Immature natural killer cell (primary cell): ENCODE measurements around the gene CD72. TPM values are rescaled to one million over a fixed set of nuclear protein-coding genes. Genes with fewer than 3 reads are reported as not detected.
"Not testable (repeated sequence)": the region's sequence is repeated elsewhere in the genome, so short reads cannot be mapped to it uniquely, and the experiment has no call there.

Source experiments
- DNase-seq, 3 donors: peaks; one replicate each; pipeline ENCODE4 v3.0.0; 2022; ENCODE audit warnings: mixed read lengths in 1 of 3
- H3K27ac Mint-ChIP-seq, 6 donors: one replicate each; pipeline ENCODE4 v1.8.0; 2020; ENCODE audit warnings: mixed read lengths in 6 of 6, mild to moderate bottlenecking in 5 of 6, inconsistent platforms in 4 of 6, moderate library complexity in 3 of 6
- H3K27me3 Mint-ChIP-seq, 3 donors: one replicate each; pipeline ENCODE4 v1.8.0; 2020 to 2021; ENCODE audit warnings: low read depth in 3 of 3, mild to moderate bottlenecking in 3 of 3, mixed read lengths in 3 of 3, moderate library complexity in 3 of 3, inconsistent platforms in 1 of 3
- H3K36me3 Mint-ChIP-seq, 3 donors: one replicate each; pipeline ENCODE4 v1.8.0; 2020; ENCODE audit warnings: mixed read lengths in 3 of 3, inconsistent platforms in 2 of 3, mild to moderate bottlenecking in 2 of 3
- H3K4me1 Mint-ChIP-seq, 2 donors: one replicate each; pipeline ENCODE4 v1.8.0; 2020; ENCODE audit warnings: inconsistent platforms in 2 of 2, mild to moderate bottlenecking in 2 of 2, mixed read lengths in 2 of 2, moderate library complexity in 1 of 2
- H3K4me3 Mint-ChIP-seq, 5 donors: one replicate each; pipeline ENCODE4 v1.8.0; 2020; ENCODE audit warnings: mild to moderate bottlenecking in 5 of 5, mixed read lengths in 5 of 5, inconsistent platforms in 3 of 5, moderate library complexity in 3 of 5
- H3K9me3 Mint-ChIP-seq, 6 donors: one replicate each; pipeline ENCODE4 v1.8.0; 2020; ENCODE audit warnings: mild to moderate bottlenecking in 6 of 6, mixed read lengths in 6 of 6, inconsistent platforms in 4 of 6, moderate library complexity in 3 of 6
- polyA plus RNA-seq, 3 donors: library from polyadenylated mRNA; unstranded; fragments of 300-500 nt; fragmentation: Illumina TruSeq; gene quantifications; one replicate each; pipeline ENCODE4 v1.2.3, GENCODE V29; 2021

The CD72 gene
- polyA plus RNA-seq, 3 donors from 2014 or later: 6.2 to 18.4 (median 10.1) TPM

DNA sequence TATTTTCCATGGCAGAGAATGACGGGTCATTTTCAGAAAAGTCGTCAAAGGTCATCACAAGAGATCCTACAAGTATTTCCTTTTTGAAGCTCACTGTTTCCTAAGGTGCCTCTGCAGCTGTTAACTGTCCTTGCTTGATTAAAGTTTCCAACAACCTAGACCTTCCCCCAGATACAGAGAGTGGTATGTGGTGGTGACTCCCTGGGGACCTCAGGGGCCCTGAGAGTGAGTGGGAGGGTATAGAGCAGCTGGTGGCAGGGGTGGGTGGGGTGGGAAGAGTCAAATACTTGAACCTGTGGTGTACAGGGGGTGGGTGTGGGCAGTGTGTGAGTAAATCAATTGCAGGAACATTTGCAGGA lies 1.6 kb upstream of the CD72 start:
- no peaks in the 10 kb centered on the region for H3K9me3 Mint-ChIP-seq
- peaks cover 0 to 2% (median 0%) of the 10 kb centered on the region in 3 donors for H3K36me3 Mint-ChIP-seq
- no peak for DNase-seq
- peak overlapping the region; percentile 92 to 100 (median 99) for H3K27ac Mint-ChIP-seq
- peaks cover 66 to 73% of the 10 kb centered on the region in 2 donors for H3K4me1 Mint-ChIP-seq
- H3K27me3 Mint-ChIP-seq: peaks cover 8 to 26% (median 25%) of the 10 kb centered on the region in 3 donors
- H3K4me3 Mint-ChIP-seq: peak overlapping the region; percentile 89 to 93 (median 90)

DNA sequence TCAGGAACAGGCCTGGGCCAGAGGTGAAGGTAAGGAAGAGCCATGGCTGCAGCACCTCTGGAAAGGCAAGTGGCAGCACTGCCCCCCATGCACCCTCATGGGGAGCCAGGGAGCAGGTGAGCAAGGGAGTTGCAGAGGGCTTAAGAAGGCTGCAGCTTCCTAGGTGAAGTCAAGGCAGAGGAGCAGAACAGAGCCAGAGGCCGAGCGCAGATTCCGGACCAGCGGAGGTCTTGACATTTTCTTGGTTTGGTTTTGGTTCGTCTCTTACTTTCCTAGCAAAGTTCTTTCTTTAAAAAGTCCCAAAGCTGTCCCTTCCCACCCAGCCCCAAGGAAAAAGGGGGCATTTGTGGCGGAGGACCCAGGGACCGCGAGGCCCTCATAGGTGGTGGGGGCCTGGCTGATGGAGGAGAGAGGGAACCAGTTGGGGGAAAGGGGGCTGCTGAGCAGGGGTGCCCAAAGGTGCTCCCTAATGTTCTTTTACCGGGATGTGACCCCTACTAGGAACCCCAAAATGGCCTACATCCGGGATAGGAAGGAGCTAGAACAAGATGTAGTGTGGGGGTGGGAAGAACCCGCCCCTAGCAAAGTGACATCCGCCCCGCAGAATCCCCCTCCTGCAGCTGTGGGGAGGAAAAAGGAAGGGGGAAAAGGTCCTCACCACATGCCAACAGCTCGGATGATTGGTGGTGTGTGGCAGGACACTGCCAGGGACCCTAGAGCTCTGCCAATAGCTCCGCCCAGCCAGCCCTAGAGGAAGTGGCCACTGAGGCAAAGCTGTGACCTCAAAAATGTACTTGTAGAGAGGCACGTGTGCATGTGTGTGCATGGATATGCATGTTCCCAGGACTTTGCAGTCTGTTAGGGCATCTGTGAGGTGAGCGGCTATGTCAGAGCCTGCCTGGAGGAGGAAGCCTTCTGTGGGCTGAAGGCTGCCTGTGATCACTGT lies 914 bp upstream of the CD72 start:
- peak overlapping the region; percentile 92 to 100 (median 99) for H3K27ac Mint-ChIP-seq
- peak; percentile 86 to 89 (median 87) for DNase-seq
- H3K36me3 Mint-ChIP-seq: peaks cover 0 to 8% (median 0%) of the 10 kb centered on the region in 3 donors
- H3K9me3 Mint-ChIP-seq: no peaks in the 10 kb centered on the region
- H3K4me3 Mint-ChIP-seq: peak overlapping the region; percentile 89 to 93 (median 90)
- H3K4me1 Mint-ChIP-seq: peaks cover 68 to 71% of the 10 kb centered on the region in 2 donors
- peaks cover 8 to 26% (median 25%) of the 10 kb centered on the region in 3 donors for H3K27me3 Mint-ChIP-seq

DNA sequence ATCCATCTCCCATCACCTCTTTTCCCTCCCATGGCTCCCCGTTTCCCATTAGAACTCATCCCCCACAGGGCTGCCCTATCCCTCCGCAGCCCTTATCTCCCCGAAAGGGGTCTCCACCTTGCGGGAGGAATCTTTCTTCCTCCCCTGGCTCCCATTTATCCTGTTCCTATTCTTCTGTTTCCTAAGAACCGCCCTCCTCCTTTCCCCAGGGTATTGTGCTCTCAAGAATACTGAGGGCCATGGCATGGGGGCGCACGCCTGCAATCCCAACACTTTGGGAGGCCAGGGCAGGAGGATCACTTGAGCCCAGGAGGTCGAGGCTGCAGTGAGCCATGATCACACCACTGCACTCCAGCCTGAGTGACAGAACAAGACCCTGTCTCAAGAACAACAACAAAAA lies 665 bp downstream of the CD72 start:
- Mint-ChIP-seq H3K4me3 (peak overlapping the region; percentile 89 to 93 (median 90)), H3K4me1 (peaks cover 68 to 71% of the 10 kb centered on the region in 2 donors), H3K27me3 (peaks cover 8 to 26% (median 24%) of the 10 kb centered on the region in 3 donors), H3K36me3 (peaks cover 0 to 9% (median 1%) of the 10 kb centered on the region in 3 donors), H3K9me3 (peaks cover 0 to 2% (median 0%) of the 10 kb centered on the region in 6 donors), H3K27ac (peak overlapping the region; percentile 92 to 100 (median 99))
- DNase-seq: no peak

DNA sequence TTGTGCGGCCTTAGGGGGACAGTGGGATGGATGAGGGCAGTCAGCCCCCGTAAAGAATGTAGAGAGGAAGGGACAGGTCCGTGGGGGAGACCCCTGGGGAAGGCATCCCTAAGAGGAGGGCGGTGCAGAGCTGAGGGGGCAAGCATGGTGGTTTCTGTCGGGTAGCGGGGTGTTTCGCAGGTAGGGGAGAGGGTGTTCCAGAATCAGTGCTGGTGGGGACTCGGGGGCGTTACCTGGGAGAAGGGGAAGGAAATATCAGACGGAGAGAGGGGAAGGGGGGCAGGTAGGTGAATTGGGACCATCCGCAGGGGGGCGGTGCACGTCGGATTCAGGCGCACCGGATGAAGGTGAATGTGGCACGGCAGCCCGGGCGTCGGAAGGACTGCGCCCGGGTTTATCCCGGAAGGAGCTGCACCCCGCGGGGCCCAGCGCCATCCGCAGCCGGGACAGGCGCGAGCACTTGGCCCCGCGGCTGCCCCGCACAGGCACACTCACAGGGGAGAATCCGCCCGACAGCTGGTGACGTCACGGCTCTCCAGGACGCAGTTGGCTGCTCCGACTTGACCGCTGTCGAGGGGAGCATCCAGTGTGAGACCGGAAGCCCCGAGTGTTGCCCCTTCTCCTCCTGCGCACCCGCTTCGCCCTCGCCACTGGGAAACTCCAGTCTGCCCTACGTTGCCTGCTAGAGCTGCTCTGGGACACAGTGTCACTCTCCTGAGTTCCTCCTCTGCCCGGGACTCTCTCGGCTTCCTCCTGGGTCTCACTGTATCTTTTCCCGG lies 1.3 kb downstream of the CD72 start:
- Mint-ChIP-seq H3K27ac (peak overlapping the region; percentile 92 to 100 (median 99)), H3K36me3 (peaks cover 0 to 9% (median 3%) of the 10 kb centered on the region in 3 donors), H3K27me3 (peaks cover 8 to 26% (median 24%) of the 10 kb centered on the region in 3 donors), H3K9me3 (peaks cover 0 to 2% (median 0%) of the 10 kb centered on the region in 6 donors), H3K4me3 (peak overlapping the region; percentile 89 to 93 (median 90)), H3K4me1 (peaks cover 68% of the 10 kb centered on the region in 2 donors)
- DNase-seq: peak; percentile 86 to 90 (median 88)

DNA sequence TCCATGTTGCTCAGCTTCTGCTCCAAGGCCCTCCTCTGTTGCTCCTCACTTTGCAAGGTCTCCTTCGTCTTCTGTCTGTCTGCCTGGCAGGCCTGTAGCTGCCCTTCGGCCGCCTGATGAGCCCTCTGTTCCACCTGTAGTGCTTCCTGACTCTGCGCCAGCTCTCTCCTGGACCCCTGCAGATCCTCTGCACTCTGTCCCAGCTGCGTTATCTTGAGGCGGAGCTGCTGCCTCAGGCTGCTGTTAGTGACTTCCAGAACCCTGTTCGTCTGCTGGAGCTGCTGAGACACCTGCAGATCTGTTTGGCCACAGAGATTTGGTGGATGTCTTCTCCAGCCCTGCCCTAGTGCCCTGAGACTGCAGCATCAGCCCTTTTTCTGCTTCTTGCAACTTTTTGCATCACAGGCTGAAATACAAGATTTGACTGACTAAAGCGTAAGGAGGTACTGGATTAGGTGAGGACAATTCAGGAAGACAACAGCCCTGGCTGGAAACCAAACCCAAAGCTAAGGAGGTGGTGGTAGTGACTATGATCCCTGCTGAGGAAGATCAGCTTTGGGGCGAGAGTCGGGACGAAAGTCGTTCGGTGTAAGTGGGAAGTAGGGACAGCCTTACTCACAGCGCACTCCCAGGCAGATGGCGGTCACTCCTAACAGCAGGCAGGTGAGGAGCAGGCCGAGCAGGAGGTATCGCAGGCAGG lies 2.1 kb downstream of the CD72 start:
- Mint-ChIP-seq H3K4me1 (peaks cover 67 to 68% of the 10 kb centered on the region in 2 donors), H3K36me3 (peaks cover 0 to 17% (median 9%) of the 10 kb centered on the region in 3 donors), H3K27me3 (peaks cover 8 to 26% (median 24%) of the 10 kb centered on the region in 3 donors), H3K27ac (peak overlapping the region; percentile 92 to 100 (median 99)), H3K4me3 (peak overlapping the region; percentile 89 to 93 (median 90)), H3K9me3 (peaks cover 0 to 2% (median 0%) of the 10 kb centered on the region in 6 donors)
- no peak for DNase-seq

DNA sequence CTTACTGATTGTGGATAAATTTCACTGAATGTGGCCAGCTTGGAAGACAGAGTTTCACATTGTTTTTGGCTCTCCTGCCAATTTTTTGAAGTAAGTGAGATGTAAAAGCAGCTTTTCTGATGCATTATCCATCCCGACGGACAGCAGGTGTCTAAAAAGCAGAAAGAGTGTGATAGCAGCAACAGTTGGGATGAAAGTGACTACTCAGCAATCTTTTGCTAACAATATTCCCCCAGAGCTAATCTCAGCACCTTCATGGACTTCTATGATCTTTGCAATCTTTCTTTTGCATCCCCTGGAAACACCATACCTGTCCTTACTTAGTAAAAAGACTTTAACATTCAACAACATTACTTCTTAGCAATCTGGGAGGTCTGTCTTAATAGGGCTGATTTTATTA lies 5.4 kb downstream of the CD72 start:
- Mint-ChIP-seq H3K27ac (peak overlapping the region in 4 of 6 donors; percentile 3 to 9 (median 8)), H3K4me1 (peaks cover 43 to 49% of the 10 kb centered on the region in 2 donors), H3K4me3 (no peak overlapping the region), H3K27me3 (peaks cover 6 to 17% (median 14%) of the 10 kb centered on the region in 3 donors), H3K36me3 (peaks cover under 1 to 17% (median 10%) of the 10 kb centered on the region in 3 donors), H3K9me3 (peaks cover 0 to 3% (median 0%) of the 10 kb centered on the region in 6 donors)
- DNase-seq: no peak

DNA sequence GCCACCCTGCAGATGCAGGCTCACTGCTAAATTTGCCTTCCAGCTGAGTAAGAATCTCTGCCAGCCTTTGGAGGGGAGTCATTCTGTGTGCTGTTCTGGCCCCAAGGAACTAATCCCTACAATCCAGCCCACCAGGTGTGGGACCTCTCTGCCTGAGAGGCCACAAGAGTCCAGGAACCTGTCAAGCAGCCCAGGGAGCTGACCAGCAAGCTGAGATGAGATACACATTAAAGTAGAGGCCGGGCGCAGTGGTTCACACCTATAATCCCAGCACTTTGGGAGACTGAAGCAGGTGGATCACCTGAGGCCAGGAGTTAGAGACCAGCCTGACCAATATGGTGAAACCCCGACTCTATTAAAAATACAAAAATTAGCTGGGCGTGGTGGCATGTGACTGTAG lies 6.1 kb downstream of the CD72 start:
- peaks cover 6 to 17% (median 17%) of the 10 kb centered on the region in 3 donors for H3K36me3 Mint-ChIP-seq
- H3K9me3 Mint-ChIP-seq, H3K27me3 Mint-ChIP-seq, DNase-seq, H3K4me3 Mint-ChIP-seq: not testable (repeated sequence)
- H3K27ac Mint-ChIP-seq: peak overlapping the region in 1 of 6 donors; percentile 36
- H3K4me1 Mint-ChIP-seq: peaks cover 43 to 49% of the 10 kb centered on the region in 2 donors

DNA sequence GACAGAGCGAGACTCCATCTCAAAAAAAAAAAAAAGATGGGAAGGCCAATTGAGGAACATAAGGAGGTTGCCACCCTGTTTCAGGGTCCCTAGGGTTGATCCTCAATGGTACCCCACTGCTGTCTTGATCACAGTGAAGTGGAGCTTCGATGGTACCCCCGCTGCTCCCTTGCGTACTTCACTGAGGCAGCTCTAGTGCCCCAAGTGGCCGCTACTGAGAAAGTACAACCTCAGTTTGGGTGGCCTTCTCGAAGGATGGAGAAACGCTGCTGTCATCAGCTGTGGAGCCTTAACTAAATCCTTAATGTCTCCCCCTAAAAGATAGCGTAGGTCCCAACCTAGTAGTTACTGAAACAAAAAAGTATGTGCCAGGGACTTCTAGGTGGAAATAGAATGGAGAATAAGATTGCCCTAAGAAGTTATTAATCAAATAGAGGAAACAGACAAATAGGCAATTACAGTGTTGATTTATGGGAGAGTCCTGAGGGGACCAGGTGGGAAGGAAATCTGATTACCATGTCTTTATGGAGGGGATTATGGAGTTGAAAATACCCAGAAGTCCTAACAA lies 6.9 kb downstream of the CD72 start:
- Mint-ChIP-seq H3K9me3 (peaks cover 0 to 3% (median 0%) of the 10 kb centered on the region in 6 donors), H3K36me3 (peaks cover 7 to 20% (median 17%) of the 10 kb centered on the region in 3 donors), H3K4me1 (peaks cover 43 to 49% of the 10 kb centered on the region in 2 donors), H3K27me3 (peaks cover 1 to 5% (median 4%) of the 10 kb centered on the region in 3 donors), H3K27ac (peak overlapping the region; percentile 37 to 80 (median 54)), H3K4me3 (no peak overlapping the region)
- DNase-seq: peak; percentile 46 to 54 (median 46)

DNA sequence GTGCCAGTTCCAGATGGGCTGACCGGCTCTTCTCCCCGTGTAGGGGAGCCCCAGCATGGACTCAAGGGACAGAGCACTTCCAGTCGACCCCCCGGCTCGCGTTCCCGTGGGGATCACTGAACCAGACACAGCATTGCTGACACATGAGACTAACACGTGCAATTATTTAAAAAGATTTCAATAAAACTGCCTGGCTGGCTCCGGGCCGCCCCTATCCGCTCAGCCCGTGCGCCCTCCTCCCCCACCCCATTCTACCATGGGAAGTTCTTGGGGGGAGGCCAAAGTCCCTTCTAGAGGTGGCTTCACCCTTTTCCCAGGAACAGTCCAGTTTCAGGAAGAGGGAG lies 8.4 kb downstream of the CD72 start:
- peaks cover 37 to 40% of the 10 kb centered on the region in 2 donors for H3K4me1 Mint-ChIP-seq
- H3K36me3 Mint-ChIP-seq: peaks cover 7 to 20% (median 15%) of the 10 kb centered on the region in 3 donors
- peaks cover 0 to 4% (median 2%) of the 10 kb centered on the region in 3 donors for H3K27me3 Mint-ChIP-seq
- H3K9me3 Mint-ChIP-seq: peaks cover 0 to 3% (median 0%) of the 10 kb centered on the region in 6 donors
- no peak overlapping the region for H3K4me3 Mint-ChIP-seq
- no peak overlapping the region for H3K27ac Mint-ChIP-seq
- no peak for DNase-seq

DNA sequence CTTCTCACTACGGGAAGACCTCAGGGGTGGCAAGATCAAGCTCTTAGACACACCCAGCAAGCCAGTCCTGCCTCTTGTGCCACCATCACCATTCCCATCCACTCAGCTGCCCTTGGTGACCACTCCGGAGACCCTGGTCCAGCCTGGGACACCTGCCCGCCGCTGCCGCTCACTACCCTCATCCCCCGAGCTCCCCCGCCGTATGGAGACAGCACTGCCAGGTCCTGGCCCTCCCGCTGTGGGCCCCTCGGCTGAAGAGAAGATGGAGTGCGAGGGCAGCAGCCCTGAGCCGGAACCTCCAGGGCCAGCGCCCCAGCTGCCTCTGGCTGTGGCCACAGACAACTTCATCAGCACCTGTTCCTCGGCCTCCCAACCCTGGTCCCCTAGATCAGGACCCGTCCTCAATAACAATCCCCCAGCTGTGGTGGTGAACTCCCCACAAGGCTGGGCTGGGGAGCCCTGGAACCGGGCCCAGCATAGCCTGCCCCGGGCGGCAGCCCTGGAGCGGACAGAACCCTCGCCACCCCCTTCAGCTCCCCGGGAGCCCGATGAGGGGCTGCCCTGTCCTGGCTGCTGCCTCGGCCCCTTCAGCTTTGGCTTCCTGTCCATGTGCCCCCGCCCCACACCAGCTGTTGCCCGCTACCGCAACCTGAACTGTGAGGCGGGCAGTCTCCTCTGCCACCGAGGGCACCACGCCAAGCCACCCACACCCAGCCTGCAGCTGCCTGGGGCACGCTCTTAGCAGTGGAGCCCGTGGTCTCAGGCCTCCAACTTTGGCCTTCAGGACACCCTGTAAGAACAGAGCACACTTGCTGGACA lies 9.0 kb downstream of the CD72 start:
- Mint-ChIP-seq H3K36me3 (peaks cover 7 to 20% (median 9%) of the 10 kb centered on the region in 3 donors), H3K27ac (no peak overlapping the region), H3K9me3 (peaks cover 0 to 3% (median 0%) of the 10 kb centered on the region in 6 donors), H3K4me3 (peak overlapping the region in 1 of 5 donors; percentile 27), H3K27me3 (peaks cover under 1 to 8% (median 7%) of the 10 kb centered on the region in 3 donors), H3K4me1 (peaks cover 40 to 42% of the 10 kb centered on the region in 2 donors)
- DNase-seq: no peak

DNA sequence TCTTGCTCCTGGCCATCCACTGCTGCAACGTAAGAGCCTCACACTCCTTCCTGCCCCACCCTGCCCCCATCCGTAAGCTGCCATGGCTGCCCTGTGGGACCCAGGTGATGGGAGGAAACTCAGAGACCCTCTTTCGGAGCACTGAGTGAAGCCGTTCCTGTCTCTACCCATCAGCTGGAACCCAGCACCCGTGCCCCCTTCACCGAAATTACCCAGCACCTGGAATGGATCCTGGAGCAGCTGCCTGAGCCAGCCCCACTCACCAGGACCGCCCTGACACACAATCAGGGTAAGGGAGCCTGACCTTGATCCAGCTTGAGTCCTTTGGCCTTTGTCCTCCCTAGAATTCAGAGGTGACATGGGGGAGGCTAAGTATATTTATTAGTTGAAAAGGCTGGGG lies 10.0 kb downstream of the CD72 start:
- H3K4me1 Mint-ChIP-seq: peaks cover 50 to 52% of the 10 kb centered on the region in 2 donors
- H3K27ac Mint-ChIP-seq: no peak overlapping the region
- peaks cover 0 to 2% (median 0%) of the 10 kb centered on the region in 6 donors for H3K9me3 Mint-ChIP-seq
- peaks cover 6 to 12% (median 11%) of the 10 kb centered on the region in 3 donors for H3K27me3 Mint-ChIP-seq
- peaks cover 7 to 20% (median 8%) of the 10 kb centered on the region in 3 donors for H3K36me3 Mint-ChIP-seq
- H3K4me3 Mint-ChIP-seq: no peak overlapping the region
- no peak for DNase-seq

DNA sequence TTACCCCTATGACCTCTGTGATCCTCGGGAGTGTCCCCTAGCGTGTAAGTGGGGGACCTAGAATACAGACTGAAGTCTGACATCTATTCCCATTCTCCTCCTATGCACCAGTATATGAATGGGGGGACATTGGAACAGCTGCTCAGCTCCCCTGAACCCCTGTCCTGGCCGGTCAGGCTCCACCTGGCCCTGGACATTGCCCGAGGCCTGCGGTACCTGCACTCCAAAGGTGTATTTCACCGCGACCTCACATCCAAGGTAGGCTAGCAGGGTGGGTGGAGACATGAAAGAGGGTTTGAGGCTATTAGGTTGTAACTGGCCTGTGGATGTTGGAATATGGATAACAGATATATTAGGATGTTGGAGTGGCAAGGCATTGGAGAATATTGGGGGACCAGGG lies 11.5 kb downstream of the CD72 start:
- H3K4me3 Mint-ChIP-seq: peak overlapping the region; percentile 12 to 84 (median 68)
- H3K27me3 Mint-ChIP-seq: peaks cover 6 to 12% (median 11%) of the 10 kb centered on the region in 3 donors
- DNase-seq: no peak
- peaks cover 0 to 2% (median 0%) of the 10 kb centered on the region in 6 donors for H3K9me3 Mint-ChIP-seq
- H3K36me3 Mint-ChIP-seq: peaks cover 6 to 17% (median 7%) of the 10 kb centered on the region in 3 donors
- peaks cover 51 to 56% of the 10 kb centered on the region in 2 donors for H3K4me1 Mint-ChIP-seq
- peak overlapping the region in 4 of 6 donors; percentile 2 to 80 (median 36) for H3K27ac Mint-ChIP-seq
